CD4-positive, alpha-beta T cell treated with Interleukin-21 for 1 hour (primary cell): ENCODE results near the gene SUFU.
"Not testable (repeated sequence)": the region's sequence is repeated elsewhere in the genome, so short reads cannot be mapped to it uniquely, and the experiment has no call there.

Experiments used
- DNase-seq: peaks from one replicate; pipeline ENCODE4 v3.0.0-alpha.2; 2020

The SUFU gene

DNA sequence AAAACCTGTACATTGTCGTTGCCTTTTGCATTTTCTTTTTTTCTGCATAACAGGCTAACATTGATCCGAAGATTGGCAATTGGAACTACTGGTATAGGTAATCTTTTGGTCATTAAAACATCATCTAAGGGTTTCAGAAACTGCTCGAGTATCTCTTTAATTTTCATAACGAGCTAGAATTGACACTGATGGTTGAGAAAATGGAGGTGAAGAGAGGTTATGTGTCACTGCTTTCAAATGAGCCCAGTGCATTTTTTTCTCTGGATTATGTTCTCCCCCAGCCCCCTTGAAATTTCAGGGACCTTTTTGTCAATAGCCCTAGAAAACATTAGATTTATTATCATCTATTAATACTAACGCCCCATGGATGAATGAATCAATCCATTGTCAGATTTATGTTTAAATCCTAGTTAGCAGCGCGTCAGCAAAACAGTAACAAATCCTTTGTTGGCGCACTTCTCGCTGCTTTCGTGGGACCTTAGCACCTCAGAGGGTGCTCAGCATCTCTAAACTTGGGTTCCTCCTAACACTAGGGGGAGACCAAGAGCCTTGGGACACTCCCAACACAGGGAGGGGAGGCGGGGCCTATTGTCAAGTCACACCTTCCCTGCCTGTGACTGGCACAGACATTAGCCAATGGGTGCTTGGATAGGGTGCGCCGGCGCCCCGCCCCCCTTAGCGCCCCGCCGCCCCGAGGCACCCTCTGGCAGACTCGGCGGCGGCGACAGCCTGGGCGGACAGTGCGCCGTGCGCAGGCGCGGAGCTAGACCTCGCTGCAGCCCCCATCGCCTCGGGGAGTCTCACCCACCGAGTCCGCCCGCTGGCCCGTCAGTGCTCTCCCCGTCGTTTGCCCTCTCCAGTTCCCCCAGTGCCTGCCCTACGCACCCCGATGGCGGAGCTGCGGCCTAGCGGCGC, at the start of gene SUFU:
SUFU (plus strand) TSS at position 709 of the 915 bp plus-strand sequence; CDS start at position 890, 181 bp downstream.
- peak; percentile 100 for DNase-seq

DNA sequence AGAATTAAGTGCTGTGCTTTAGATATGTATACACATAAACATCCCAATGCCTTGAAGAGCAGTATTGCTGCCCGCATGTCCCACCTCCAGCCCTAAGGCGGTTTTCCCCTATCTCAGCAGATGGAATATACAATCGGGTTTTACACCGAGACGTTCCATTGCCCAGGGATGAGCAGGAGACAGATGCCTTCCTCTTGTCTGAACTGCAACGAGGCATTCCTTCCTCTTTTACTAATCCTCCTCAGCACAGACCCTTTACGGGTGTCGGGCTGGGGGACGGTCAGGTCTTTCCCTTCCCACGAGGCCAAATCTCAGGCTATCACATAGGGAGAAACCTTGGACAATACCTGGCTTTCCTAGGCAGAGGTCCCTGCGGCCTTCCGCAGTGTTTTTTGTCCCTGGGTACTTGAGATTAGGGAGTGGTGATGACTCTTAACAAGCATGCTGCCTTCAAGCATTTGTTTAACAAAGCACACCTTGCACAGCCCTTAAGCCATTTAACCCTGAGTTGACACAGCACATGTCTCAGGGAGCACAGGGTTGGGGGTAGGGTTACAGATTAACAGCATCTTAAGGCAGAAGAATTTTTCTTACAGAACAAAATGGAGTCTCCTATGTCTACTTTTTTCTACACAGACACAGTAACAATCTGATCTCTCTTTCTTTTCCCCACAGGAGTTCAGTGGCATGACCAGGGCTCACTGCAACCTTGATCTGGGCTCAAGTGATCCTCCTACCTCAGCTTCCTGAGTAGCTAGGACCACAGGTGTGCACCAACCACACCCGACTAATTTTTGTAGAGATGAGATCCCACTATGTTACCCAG, 48.9 kb upstream of the SUFU start:
- DNase-seq: not testable (repeated sequence)

DNA sequence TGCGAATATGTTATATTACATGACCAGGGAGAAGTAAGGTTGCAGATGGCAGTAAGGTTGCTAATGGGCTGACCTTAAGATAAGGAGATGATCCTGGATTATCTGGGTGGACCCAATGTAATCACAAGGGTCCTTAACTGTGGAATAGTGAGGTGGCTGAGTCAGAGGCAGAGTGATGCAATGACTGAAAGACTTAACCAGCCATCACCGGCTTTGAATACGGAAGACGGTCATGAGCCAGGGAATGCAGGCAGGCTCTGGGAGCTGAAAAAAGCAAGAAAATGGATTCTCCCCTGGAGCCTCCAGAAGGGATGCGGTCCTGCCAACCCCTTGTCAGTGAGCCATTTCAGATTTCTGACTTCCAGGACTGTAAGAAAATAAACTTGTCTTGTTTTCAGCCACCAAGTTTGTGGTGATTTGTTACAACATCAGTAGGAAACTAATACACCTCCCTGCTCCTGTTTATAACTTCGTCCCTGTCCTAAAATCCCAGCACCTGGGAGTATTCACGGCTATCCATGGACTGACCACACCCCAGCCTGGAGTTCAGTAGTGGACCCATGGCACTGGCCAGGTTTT, 47.8 kb upstream of the SUFU start:
- no peak for DNase-seq

DNA sequence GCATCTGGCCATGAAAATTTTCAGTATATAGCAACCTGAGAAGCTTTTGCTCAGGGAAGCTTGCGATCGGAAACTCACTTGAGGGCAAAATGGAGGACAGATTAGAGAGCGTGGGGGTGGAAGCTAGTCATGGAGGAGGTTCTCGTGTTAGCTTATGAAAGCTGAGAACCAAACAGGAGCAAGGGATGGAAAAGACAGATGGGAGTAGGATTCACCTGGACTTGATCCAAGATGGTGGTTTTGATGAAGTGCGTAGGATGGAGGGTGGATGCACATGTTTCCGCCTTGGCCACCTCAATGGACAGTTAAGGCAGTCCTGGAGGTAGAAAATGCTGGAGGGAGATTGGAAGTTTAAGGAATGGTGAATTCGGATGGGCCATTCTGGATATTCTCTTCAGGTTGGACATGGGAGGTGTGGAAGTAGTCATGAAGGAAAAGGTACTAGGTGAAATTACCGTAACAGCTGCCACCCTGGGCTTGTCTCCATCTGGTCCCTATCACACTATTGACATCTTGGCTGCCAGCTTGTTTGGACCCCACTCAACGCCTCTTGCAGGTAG, 46.1 kb upstream of the SUFU start:
- DNase-seq: no peak

DNA sequence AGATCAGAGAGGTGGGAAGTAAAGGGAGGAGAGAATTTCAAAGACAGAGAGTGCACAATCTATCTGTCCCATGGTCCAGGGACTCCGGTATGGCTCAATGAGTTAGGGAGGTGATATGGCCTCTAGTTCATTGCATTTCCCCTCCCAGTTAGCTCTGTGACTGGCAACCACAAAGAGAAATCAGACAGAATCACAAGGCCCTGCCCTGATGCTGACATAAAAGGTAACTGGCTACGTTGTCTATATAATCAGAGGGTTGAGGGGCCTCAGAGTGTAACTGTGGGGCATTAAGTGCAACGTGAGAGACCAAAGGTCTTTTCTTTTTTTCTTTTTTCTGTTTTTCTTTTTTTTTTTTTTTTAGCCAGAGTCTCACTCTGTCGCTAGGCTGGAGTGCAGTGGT, 45.1 kb upstream of the SUFU start:
- no peak for DNase-seq

DNA sequence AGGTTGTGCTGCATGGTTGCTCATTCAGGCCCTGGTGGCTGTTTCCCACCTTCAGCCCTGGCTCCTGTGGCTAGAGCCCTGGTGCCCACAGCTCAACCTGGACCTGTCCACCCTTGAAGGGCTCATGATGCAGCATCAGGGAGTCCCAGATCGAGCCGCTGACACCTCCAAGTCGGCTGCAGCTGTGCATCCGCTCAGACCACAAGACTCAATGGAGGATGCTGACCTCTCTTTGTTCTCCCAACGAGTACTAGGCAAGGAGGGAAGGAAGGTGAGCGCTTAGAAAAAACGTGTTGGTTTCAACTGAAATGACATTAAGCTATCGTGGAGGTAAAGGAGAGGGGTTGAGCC, 43.0 kb upstream of the SUFU start:
- DNase-seq: no peak

DNA sequence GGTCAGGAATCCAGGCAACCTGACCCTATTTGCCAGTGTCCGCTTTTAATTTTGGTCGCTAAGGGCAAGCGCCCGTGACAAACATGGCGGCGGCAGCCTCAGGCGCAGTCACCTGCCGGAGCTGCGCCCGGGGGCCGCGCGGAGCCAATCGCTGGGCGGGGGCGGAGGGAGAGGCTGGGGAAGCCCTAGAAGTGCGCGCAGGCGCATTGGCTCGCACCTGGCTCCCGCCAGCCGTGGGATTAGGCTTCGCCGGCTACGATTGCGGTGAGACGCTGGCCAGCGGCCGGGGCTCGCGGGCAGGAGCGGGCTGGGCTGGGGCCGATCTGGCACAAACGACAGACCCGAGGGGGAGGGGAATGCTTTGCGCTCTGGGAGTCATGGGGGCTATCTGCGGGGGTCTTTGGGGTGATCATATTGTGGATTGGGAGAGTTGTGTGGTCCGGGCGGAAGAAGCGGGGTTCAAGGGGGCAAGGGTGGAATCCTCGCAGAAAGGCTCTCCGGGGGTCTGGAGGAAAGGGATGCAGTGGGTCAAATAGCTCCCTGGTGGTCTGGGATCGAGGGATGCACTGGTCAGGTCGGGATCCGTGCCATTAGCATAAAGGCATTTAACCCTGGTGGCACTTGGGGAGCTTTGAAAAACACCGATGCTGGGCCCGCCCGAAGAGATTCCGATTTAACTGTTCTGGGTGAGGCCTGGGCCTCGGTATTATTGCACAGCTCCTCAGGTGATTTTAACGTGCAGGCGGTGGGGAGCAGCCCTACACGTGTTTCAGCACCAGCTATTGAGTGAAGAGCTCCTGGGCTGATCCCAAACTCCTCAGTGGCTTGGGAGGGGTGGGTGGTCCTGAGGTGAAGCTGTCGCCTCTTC, 42.4 kb upstream of the SUFU start:
- DNase-seq: peak; percentile 93

DNA sequence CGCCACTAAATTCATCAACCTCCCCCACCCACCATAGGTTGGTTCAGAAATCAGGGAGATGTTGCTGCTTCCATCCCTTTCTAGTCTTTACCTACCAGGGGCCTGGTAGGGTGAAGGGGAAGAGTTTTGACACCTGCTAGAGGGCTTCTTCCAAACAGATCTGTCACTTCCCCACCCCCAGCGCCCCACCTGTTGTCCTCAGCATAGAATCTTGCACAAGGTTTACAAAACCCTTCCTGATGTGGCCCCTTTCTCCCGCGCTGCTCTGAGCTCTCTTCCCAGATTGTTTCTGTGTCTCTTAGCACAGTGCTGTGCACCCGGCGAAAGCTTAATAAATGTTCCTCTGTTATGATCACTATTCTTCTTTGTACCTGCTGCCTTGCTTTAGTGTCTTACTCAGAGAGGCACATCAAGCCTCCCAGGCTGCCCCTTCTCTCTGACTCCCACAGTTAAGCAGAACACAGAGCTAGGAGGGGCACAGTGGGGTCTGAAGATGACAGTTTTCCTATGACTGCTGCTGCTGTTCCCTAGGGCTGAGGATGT, 41.2 kb upstream of the SUFU start:
- no peak for DNase-seq

DNA sequence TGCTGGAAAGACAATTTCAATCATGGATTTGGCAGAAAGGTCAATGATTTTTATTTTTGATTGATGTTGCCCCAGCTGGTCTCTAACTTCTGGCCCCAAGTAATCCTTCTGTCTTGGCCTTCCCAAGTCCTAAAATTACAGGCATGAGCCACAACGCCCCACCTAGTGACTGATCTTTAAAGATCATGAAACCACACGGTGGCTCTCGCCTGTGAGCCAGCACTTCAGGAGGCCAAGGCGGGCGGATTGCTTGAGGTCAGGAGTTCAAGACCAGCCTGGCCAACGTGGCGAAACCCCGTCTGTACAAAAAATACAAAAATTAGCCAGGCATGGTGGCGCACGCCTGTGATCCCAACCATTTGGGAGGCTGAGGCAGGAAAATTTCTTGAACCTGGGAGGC, 39.8 kb upstream of the SUFU start:
- no peak for DNase-seq

DNA sequence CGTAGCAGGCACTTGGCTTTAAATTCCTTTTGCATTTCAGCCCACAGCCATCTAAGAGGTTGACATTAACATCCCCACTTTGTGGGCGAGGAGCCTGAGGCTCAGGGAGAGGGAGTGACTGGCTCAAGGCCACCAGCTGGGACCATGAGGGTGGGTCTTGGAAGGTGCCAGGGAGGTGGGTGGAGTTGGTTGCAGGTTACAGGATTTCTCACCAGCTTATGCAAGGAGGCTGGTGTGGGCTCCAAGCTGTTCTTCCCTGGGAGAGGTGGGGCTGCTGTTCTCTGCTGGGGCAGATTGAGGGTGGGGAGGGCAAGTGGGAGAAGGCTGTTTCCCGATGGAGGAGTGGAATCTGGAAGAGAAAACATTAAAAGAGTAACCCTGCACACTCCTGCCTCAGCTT, 38.3 kb upstream of the SUFU start:
- no peak for DNase-seq

DNA sequence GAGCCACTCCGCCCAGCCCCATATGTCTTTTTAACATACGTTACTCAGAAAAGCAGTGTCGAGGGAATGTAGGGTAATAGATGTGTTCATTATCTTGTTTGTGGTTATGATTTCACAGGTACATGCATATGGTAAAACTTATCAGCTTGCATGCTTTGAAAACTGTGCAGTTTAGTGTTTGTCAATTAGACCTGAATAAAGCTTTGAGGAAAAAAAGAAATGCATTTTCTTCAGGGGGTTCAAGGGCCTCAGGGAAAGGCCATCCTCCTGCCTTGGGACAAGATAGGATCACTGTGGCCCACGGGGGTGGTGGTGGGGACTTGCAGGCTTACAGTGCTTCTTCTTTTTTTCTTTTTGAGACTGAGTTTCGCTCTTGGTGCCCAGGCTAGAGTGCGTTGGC, 36.5 kb upstream of the SUFU start:
- no peak for DNase-seq

DNA sequence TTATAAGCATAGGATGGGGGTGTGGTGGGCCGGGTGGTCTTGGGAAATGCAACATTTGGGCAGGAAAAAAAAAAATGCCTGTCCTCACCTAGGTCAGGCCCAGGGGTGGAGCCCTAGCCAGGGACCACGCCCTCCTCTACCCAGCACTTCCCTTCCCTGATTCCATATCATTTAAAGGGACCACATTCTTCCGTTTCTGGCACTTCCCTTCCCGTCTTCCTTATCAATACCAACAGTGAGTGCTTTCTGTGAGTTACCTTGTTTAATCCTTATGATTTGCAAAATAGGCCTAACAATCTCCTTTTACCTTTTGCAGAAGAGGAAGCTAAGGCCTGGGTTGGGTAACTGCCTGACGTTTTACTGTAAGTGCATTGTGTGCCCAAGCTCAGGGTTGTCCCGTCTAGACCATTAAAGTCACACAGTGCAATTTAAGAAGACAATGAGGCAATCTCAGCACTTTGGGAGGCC, 35.8 kb upstream of the SUFU start:
- DNase-seq: no peak

DNA sequence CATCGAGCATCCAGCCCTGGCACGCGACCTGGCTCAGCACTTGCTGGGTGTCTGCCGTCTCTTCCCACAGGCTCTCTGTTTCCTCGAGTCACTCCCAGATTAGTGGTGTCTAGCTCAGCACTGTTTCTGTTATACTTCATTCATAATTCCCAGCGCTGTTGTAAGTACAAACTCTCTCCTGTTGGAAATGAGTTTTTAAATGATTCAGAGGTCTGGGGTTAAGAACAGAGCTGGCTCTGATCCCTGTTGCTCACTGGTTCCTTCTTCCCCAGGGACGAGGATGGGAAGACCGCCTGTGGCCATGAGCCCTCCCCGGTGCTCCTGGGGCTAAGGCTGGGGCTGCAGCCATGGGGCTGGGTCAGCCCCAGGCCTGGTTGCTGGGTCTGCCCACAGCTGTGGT, 35.1 kb upstream of the SUFU start:
- DNase-seq: no peak

DNA sequence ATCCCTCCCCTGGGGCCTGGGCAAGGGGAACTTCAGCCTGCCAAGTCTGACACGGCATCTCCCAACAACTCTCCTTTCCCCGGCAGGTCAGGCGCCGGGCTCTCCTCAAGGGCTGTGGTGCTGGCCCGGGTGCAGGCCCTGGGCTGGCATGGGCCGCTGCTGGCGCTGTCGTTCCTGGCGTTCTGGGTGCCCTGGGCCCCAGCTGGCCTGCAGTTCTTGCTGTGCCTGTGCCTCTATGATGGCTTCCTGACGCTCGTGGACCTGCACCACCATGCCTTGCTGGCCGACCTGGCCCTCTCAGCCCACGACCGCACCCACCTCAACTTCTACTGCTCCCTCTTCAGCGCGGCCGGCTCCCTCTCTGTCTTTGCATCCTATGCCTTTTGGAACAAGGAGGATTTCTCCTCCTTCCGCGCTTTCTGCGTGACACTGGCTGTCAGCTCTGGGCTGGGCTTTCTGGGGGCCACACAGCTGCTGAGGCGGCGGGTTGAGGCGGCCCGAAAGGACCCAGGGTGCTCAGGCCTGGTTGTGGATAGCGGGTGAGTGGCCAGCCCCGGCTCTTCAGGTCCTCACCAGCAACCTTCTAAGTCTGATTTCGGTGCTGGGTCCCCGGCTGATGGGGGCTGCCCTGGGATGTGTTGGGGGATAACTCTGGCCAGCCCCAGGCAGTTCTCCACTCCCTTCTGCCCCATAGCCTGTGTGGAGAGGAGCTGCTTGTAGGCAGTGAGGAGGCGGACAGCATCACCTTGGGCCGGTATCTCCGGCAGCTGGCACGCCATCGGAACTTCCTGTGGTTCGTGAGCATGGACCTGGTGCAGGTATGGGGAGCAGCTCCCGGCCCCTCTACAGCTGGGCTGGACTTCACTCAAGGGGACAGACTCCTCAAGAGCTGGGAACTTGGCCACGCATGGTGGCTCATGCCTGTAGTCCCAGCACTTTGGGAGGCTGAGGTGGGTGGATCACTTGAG, 32.9 kb upstream of the SUFU start:
- DNase-seq: no peak

DNA sequence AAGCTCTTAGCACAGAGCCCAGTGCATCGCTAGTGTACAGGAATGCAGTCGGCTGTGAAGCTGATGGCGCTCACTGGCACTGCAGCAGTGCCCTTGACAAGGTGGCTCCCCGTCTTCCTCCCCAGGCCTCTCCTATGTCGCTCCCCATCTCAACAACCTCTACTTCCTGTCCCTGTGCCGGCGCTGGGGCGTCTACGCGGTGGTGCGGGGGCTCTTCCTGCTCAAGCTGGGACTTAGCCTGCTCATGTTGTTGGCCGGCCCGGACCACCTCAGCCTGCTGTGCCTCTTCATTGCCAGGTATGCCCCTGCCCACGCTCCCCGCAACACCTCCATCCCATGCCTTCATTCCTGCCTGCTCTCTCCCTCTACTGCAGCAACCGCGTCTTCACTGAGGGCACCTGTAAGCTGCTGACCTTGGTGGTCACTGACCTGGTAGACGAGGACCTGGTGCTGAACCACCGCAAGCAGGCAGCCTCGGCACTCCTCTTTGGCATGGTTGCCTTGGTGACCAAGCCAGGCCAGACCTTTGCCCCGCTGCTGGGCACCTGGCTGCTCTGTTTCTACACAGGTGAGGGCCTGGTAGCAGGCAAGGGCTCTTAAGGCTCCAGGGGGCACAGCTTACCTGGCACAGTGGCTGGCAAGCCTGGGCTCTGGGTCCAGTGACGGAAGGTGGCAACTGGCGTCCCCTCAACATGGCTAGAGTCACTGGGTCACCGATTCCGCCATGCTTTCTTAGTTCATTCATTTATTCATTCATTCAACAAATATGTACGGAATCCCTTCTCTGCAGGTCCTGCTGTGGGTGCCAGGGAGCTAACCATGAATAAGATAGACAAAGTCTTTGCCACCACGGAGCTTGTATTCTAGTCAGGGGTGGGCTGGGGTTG, 30.1 kb upstream of the SUFU start:
- DNase-seq: peak; percentile 16

DNA sequence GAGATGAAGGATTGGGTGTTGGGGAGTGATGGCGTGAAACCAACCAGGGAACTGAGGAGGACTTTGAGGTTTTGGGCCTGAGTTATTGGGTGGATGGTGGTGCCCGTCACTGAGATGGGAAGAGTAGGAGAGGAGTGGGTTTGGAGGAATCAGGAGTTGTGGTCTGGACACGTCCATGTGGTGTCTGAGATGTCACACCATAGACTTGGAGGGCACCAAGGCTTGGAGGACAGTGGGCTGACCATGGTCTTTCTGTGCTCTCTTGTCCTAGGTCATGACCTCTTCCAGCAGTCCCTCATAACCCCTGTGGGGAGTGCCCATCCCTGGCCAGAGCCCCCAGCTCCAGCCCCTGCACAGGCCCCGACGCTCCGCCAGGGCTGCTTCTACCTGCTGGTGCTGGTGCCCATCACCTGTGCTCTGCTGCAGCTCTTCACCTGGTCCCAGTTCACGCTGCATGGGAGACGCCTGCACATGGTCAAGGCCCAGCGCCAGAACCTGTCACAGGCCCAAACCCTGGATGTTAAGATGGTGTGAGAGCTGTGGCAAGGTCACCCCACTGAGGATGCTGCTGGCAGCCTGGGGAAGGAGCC, 28.2 kb upstream of the SUFU start:
- no peak for DNase-seq

DNA sequence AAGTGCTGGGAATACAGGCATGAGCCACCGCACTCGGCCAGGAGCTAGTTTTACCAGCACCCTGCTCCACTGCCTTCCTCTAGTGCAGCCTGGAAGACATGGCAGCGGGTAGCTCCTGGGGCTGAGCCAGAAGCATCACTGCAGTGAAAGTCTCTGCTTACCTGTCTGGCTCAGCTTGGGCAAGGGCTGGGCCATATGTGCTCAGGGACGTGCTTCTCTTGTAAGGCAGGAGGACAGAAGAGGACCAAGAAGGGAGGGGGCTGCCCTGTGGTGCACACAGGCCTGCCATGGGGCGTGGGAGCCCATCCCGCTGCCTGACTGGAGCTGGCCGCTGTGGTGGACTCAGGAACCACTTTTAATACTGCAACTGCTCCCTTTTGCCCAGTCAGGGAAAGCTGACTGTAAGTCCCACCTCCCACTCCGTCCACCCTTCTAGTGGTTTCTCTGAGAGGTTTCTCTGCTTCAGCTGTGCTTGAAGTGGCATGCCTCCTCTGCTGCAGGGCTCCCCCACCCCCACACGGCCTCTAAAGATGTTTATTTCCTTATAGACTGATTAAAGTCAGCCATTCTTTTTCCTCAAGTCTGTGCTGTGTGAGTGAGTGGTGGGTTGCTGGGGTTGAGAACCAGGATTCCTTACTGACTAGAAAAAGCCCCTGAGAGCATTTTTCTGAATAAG, 27.2 kb upstream of the SUFU start:
- DNase-seq: no peak

DNA sequence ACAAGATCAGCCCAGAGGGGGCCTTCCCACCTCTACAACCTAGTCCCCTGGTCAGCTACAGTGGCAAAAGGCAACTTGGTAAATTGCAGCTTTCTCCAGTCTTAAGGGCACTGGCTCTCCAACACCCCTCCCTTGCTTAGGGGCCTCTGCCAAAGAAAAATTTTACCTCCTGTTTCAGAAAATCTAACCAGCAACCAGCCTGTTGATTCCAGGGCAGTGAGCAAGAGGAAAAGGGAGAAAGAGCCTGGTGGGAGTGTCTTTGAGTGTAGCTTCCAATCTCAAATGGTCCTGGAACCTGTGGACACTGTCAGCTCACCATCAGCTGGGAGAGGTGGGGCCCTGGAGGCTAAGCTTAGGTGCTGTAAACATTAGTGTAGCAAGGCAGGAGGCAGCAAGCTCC, 24.1 kb upstream of the SUFU start:
- DNase-seq: no peak

DNA sequence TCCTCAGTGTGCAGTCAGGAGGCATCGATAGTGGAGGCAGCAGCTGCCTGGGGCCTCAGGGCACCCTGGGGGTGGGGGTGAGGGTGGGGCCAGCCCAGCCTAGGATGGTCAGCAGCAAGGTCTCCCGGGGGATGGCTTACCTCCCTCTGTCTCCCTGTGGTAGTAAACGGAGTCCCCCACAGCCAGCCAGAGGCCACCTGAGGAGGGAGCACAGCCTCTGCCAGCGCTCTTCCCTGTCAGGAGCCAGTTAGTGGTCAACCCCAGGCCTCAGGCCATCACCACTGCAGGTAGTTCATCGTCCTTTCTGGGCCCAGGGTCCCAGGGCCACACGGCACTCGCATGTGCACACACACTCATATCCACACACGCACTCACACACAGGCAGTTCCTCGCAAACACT, 23.4 kb upstream of the SUFU start:
- no peak for DNase-seq
